Gastroesophageal sphincter (tissue), 4 donors: ENCODE data around the gene COL5A1. TPM values are rescaled to one million over a fixed set of nuclear protein-coding genes. Genes with fewer than 3 reads are reported as not detected.

Experiments used
- ATAC-seq: fragments of 150-250 bp; one replicate; pipeline ENCODE4 v1.9.1; 2016; ENCODE audit warnings: mild to moderate bottlenecking, moderate library complexity
- H3K27ac ChIP-seq, 4 donors: fragments of 200-600 bp; sonication (generic) in 3 of 4; 1 replicate in 3 of 4; 2 replicates in 1 of 4; pipeline ENCODE4 v1.5.1; 2016 to 2019
- H3K27me3 ChIP-seq: fragments of 200-600 bp; sonication (generic); one replicate; pipeline ENCODE4 v1.5.1; 2019
- H3K36me3 ChIP-seq, 2 donors: fragments of 200-600 bp; sonication (generic); one replicate each; pipeline ENCODE4 v1.5.1; 2019; ENCODE audit warnings: control low read depth in 1 of 2
- H3K4me1 ChIP-seq, 3 donors: fragments of 200-600 bp; sonication (generic); 1 replicate in 2 of 3; 2 replicates in 1 of 3; pipeline ENCODE4 v1.5.1; 2016 to 2019; ENCODE audit warnings: control low read depth in 2 of 3
- H3K4me3 ChIP-seq, 2 donors: fragments of 200-600 bp; sonication (generic); one replicate each; pipeline ENCODE4 v1.5.1; 2019; ENCODE audit warnings: mild to moderate bottlenecking in 1 of 2, moderate library complexity in 1 of 2
- H3K9me3 ChIP-seq, 3 donors: fragments of 200-600 bp; sonication (generic); one replicate each; pipeline ENCODE4 v1.5.1; 2017 to 2019; ENCODE audit warnings: control low read depth in 2 of 3
- EP300 ChIP-seq: sonication (generic); formaldehyde crosslinking; IDR thresholded peaks from one replicate; pipeline ENCODE4 v1.6.1; 2017; ENCODE audit warnings: antibody characterized with exemption, mild to moderate bottlenecking
- POLR2A ChIP-seq, 2 donors: fragments of 450-650 bp; IDR thresholded peaks; one replicate each; pipeline ENCODE4 v1.6.1; 2017; ENCODE audit warnings: antibody characterized with exemption in 2 of 2, mild to moderate bottlenecking in 2 of 2, moderate library complexity in 1 of 2
- POLR2AphosphoS5 ChIP-seq: sonication (generic); formaldehyde crosslinking; IDR thresholded peaks from one replicate; pipeline ENCODE4 v1.6.1; 2017; ENCODE audit warnings: antibody characterized with exemption
- WGBS, 2 donors: methylation state at CpG; one replicate each; pipeline ENCODE4 v1.1.5; 2018; ENCODE audit warnings: low coverage in 1 of 2; 5-methylcytosine and 5-hydroxymethylcytosine counted together
- total RNA-seq, 4 donors: library from RNA; depleted of rRNA; stranded (reverse); fragments of >200 nt; gene quantifications; one replicate each; pipeline ENCODE4 v1.1.0, GENCODE V29; 2016
- TF ChIP-seq, protein P1 (sequence below), 4 experiments: fragments of 200-600 bp in 2 of 4; fragments of 450-650 bp in 2 of 4; sonication (generic) in 1 of 4; IDR thresholded peaks; one replicate each; pipeline ENCODE4 v1.5.1; 2017 to 2019; ENCODE audit warnings: antibody characterized with exemption in 4 of 4, mild to moderate bottlenecking in 2 of 4, moderate library complexity in 2 of 4

COL5A1 gene
- total RNA-seq, 4 donors from 2014 or later = 48.5 to 86.4 (median 74.9) TPM

DNA sequence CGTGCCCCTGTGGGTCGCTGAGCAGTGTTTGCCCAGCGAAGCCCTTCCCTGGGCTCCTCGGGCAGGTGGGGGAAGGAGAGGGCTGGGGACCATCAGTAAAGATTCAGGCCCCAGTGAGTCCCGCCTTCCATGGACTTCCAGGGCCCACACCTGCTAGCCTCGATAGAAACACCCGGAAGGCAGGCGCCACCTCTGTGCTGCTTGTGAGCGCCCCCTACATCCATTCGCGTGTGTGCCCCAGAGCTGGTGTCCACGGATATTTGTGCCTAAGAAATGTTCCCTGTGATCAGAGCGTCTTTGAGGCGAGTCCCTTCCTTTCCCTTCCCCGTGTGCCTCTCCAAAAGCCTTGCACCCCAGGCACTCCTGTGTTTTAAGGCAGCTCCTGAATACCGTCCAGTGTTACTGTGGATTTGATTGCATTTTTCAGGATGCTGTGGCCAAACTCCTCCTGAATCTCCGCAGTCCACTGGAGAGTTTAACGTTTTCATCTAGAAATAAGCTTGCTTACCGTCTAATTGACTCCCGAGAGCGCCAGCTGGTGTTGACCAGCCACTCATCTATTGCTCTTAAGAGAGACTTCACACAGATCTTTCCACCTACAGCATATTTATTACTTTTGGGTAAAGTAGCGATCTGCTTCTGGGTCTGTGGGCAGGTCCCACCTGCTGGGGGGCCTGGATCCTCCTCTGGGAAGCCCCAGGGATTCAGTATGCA, 101.4 kb downstream of the COL5A1 start:
- Histone ChIP-seq H3K27ac (no peak overlapping the region), H3K4me3 (no peak overlapping the region), H3K9me3 (no peaks in the 10 kb centered on the region), H3K27me3 (no peaks in the 10 kb centered on the region), H3K36me3 (peaks cover 0 to 94% of the 10 kb centered on the region in 2 donors), H3K4me1 (peaks cover 0 to 18% (median 0%) of the 10 kb centered on the region in 3 donors)
- WGBS, 2 donors = 68 to 78% methylated on average over 9 to 12 of the region's 22 CpGs
- ATAC-seq = no peak
- no peak for TF ChIP-seq POLR2AphosphoS5
- no peak for TF ChIP-seq POLR2A (IDR thresholded peaks at IDR 0.05)
- TF ChIP-seq EP300 = no peak
- TF ChIP-seq, protein P1, sequence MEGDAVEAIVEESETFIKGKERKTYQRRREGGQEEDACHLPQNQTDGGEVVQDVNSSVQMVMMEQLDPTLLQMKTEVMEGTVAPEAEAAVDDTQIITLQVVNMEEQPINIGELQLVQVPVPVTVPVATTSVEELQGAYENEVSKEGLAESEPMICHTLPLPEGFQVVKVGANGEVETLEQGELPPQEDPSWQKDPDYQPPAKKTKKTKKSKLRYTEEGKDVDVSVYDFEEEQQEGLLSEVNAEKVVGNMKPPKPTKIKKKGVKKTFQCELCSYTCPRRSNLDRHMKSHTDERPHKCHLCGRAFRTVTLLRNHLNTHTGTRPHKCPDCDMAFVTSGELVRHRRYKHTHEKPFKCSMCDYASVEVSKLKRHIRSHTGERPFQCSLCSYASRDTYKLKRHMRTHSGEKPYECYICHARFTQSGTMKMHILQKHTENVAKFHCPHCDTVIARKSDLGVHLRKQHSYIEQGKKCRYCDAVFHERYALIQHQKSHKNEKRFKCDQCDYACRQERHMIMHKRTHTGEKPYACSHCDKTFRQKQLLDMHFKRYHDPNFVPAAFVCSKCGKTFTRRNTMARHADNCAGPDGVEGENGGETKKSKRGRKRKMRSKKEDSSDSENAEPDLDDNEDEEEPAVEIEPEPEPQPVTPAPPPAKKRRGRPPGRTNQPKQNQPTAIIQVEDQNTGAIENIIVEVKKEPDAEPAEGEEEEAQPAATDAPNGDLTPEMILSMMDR (IDR thresholded peaks at IDR 0.05) = no peak

DNA sequence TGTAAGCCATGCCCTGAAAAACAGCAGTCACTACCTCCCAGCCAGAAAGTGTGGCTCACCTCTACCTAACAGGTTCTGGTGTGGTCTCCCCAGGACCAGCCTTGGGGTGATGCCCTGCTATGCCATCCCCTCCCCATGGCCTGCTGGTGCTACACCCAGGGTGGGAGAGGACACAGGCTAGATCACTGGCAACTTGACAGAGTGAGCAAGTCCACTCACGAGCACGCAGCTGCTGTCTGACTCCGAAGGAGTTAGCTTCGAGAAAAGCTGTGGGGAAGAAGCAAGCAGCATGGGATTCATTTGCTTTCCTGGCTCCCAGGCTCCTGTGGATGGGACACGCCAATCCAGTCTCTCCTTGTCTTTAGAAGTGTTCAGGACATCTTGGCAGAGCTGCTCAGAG, 102.2 kb downstream of the COL5A1 start:
- Histone ChIP-seq H3K27ac (no peak overlapping the region), H3K4me1 (peaks cover 0 to 11% (median 0%) of the 10 kb centered on the region in 3 donors), H3K27me3 (no peaks in the 10 kb centered on the region), H3K9me3 (no peaks in the 10 kb centered on the region), H3K36me3 (peaks cover 0 to 95% of the 10 kb centered on the region in 2 donors), H3K4me3 (no peak overlapping the region)
- no peak for TF ChIP-seq POLR2A (IDR thresholded peaks at IDR 0.05)
- TF ChIP-seq, protein P1 (IDR thresholded peaks at IDR 0.05) = no peak
- TF ChIP-seq POLR2AphosphoS5 = no peak
- no peak for TF ChIP-seq EP300
- 60 to 80% methylated on average over 1 to 3 of the region's 5 CpGs for WGBS, 2 donors
- ATAC-seq = no peak

DNA sequence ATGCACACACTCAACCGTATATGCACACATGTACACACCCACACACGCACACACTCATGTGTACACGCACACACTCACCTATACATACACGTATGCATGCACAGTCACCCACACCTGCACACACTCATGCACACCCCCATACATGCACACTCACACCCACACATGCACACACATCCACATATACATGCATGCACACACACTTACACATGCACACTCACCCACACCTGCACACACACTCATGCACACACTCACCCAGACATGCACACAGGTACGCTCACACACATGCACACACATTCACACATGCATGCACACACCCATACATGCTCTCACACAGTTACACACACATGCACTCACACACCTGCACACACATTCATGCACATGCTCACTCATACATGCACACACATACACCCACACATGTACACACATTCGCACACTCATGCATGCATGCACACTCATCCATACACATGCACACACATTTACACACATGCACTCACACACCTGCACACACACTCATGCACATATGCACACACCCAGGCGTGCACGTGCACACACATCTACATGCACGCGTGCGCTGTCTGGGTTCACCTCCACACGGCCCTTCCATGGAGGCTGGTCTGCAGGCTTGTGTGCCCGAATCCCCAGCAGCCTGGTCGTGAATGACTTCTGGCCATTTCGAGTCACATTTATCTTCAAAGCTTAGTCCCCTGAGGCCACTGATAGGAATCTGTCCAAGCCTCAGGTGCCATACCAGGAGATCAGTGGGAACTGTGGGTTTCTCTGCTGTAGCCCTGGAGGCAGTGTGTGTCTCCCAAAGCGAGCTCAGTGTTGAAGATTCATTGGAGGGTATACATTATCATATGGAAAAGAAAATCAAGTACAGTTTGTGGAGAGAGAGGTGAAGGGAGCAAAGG, 103.0 kb downstream of the COL5A1 start:
- TF ChIP-seq EP300 (no peak), POLR2AphosphoS5 (no peak), POLR2A (IDR thresholded peaks at IDR 0.05) (no peak)
- TF ChIP-seq, protein P1 (IDR thresholded peaks at IDR 0.05) = no peak
- ATAC-seq = no peak
- H3K9me3 ChIP-seq = no peaks in the 10 kb centered on the region
- H3K4me1 ChIP-seq = peaks cover 0 to 11% (median 0%) of the 10 kb centered on the region in 3 donors
- no peak overlapping the region for H3K27ac ChIP-seq
- 83 to 86% methylated on average over 6 to 16 of the region's 16 CpGs for WGBS, 2 donors
- no peak overlapping the region for H3K4me3 ChIP-seq
- H3K27me3 ChIP-seq = no peaks in the 10 kb centered on the region
- H3K36me3 ChIP-seq = peaks cover 0 to 99% of the 10 kb centered on the region in 2 donors

DNA sequence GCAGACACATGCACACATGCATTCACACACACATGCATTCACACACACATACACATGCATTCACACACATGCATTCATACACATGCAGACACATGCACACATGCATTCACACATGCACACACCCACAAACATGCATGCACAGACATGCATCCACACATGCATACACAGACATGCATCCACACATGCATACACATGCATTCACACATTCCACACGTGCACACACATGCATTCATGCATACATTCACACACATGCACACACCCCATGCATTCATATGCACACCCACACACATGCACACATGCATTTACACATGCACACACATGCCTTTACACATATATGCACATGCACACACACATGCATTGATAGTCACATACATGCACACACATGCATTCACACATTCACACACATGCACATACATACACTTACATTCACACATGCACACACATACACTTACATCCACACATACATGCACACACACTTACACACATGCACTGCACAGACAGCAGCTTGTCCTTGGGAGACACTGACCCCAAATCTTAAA, 106.4 kb downstream of the COL5A1 start:
- no peaks in the 10 kb centered on the region for H3K9me3 ChIP-seq
- no peak overlapping the region for H3K4me3 ChIP-seq
- ATAC-seq = no peak
- no peak overlapping the region for H3K27ac ChIP-seq
- H3K36me3 ChIP-seq = peaks cover 0 to 98% of the 10 kb centered on the region in 2 donors
- H3K4me1 ChIP-seq = peaks cover 0 to 34% (median 0%) of the 10 kb centered on the region in 3 donors
- TF ChIP-seq, protein P1 (IDR thresholded peaks at IDR 0.05) = no peak
- TF ChIP-seq POLR2A (IDR thresholded peaks at IDR 0.05) = no peak
- TF ChIP-seq EP300 = no peak
- TF ChIP-seq POLR2AphosphoS5 = no peak
- no peaks in the 10 kb centered on the region for H3K27me3 ChIP-seq
- WGBS, 2 donors = 83 to 100% methylated on average over 1 of the region's 1 CpG
